Neural progenitor cell (in vitro differentiated cells): Measurements from ENCODE around the gene DELE1. TPM values are rescaled to one million over a fixed set of nuclear protein-coding genes. Genes with fewer than 3 reads are reported as not detected.

Experiments used
- DNase-seq: peaks from one replicate; pipeline ENCODE4 v3.0.0-alpha.2; 2016; ENCODE audit warnings: low spot score
- H2AFZ ChIP-seq: fragments of 200-600 bp; sonication (generic); replicated peaks from 2 replicates; pipeline ENCODE4 v1.6.1; 2016; ENCODE audit warnings: antibody characterized with exemption
- H3F3A ChIP-seq: fragments of 200-600 bp; sonication (generic); 2 replicates; pipeline ENCODE4 v1.6.1; 2016; ENCODE audit warnings: antibody characterized with exemption, low read depth
- H3K27ac ChIP-seq: fragments of 200-600 bp; sonication (generic); 2 replicates; pipeline ENCODE4 v1.5.1; 2016; ENCODE audit warnings: mild to moderate bottlenecking
- H3K27me3 ChIP-seq: fragments of 200-600 bp; sonication (generic); 2 replicates; pipeline ENCODE4 v1.6.1; 2016; ENCODE audit warnings: mild to moderate bottlenecking, moderate library complexity
- H3K36me3 ChIP-seq: fragments of 200-600 bp; sonication (generic); 2 replicates; pipeline ENCODE4 v1.5.1; 2016
- H3K4me1 ChIP-seq: fragments of 200-600 bp; sonication (generic); 2 replicates; pipeline ENCODE4 v1.6.1; 2016; ENCODE audit warnings: mixed run types
- H3K4me2 ChIP-seq: fragments of 200-600 bp; sonication (generic); 2 replicates; pipeline ENCODE4 v1.6.1; 2016
- H3K4me3 ChIP-seq: fragments of 200-600 bp; sonication (generic); 2 replicates; pipeline ENCODE4 v1.5.1; 2016
- H3K79me2 ChIP-seq: fragments of 200-600 bp; sonication (generic); 2 replicates; pipeline ENCODE4 v1.6.1; 2016; ENCODE audit warnings: low read depth
- H3K9ac ChIP-seq: fragments of 200-600 bp; sonication (generic); 2 replicates; pipeline ENCODE4 v1.6.1; 2016
- H3K9me3 ChIP-seq: fragments of 200-600 bp; sonication (generic); 2 replicates; pipeline ENCODE4 v1.5.1; 2016; ENCODE audit warnings: low read depth
- H4K20me1 ChIP-seq: fragments of 200-600 bp; sonication (generic); 2 replicates; pipeline ENCODE4 v1.6.1; 2016; ENCODE audit warnings: low read depth
- H3K27ac Mint-ChIP-seq: 3 replicates; pipeline ENCODE4 v1.8.0; 2021; ENCODE audit warnings: mixed read lengths
- H3K27me3 Mint-ChIP-seq: 2 replicates; pipeline ENCODE4 v1.8.0; 2022; ENCODE audit warnings: low read depth, mild to moderate bottlenecking, inconsistent platforms, moderate library complexity, mixed read lengths; ENCODE audit not compliant: insufficient read depth
- H3K36me3 Mint-ChIP-seq: 3 replicates; pipeline ENCODE4 v1.8.0; 2021; ENCODE audit warnings: mixed read lengths
- H3K4me1 Mint-ChIP-seq: 3 replicates; pipeline ENCODE4 v1.8.0; 2021; ENCODE audit warnings: mixed read lengths
- H3K4me3 Mint-ChIP-seq: 3 replicates; pipeline ENCODE4 v1.8.0; 2021; ENCODE audit warnings: mild to moderate bottlenecking, moderate library complexity, mixed read lengths
- H3K9me3 Mint-ChIP-seq: 3 replicates; pipeline ENCODE4 v1.8.0; 2020; ENCODE audit warnings: mixed read lengths
- EZH2 ChIP-seq: fragments of 200-600 bp; sonication (generic); IDR thresholded peaks from 2 replicates; pipeline ENCODE4 v1.6.1; 2017; ENCODE audit warnings: antibody characterized with exemption, mild to moderate bottlenecking, moderate library complexity
- EZH2phosphoT487 ChIP-seq: fragments of 200-600 bp; sonication (generic); IDR thresholded peaks from 2 replicates; pipeline ENCODE4 v1.6.1; 2017; ENCODE audit warnings: antibody characterized with exemption
- total RNA-seq: library from RNA; depleted of rRNA; stranded (reverse); fragments of >200 nt; gene quantifications from 2 replicates; pipeline ENCODE4 v1.2.3, GENCODE V29; 2015; ENCODE audit warnings: low replicate concordance
- TF ChIP-seq, protein P1 (sequence below): fragments of 200-600 bp; sonication (generic); IDR thresholded peaks from 2 replicates; pipeline ENCODE4 v1.5.1; 2017; ENCODE audit warnings: antibody characterized with exemption, mild to moderate bottlenecking

Gene DELE1
- total RNA-seq, 1 donor from 2014 or later = 47.7 TPM

DNA sequence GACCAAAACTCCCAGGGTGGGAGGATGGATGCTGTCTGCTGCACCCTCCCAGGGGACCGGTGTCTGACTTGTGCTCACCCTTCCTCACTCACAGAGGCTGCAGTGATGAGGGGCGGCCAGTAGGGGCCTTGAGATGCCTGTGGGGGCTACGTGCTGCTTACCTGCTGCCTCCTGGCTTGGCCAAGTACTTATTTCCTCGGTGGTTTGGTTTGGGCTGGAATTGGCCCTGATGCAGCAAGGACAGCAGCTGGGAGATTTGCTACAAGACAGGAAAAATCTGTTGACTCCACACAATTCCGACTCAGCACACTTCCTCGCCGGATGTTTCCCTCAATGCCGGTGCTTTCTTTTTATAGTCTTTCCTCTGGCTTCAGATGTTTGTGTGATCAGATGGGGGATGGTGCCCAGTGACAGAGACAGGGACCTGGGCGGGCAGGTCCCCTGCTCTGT, 27.7 kb downstream of the DELE1 start:
- no peak overlapping the region for H3K4me3 Mint-ChIP-seq
- TF ChIP-seq, protein P1, sequence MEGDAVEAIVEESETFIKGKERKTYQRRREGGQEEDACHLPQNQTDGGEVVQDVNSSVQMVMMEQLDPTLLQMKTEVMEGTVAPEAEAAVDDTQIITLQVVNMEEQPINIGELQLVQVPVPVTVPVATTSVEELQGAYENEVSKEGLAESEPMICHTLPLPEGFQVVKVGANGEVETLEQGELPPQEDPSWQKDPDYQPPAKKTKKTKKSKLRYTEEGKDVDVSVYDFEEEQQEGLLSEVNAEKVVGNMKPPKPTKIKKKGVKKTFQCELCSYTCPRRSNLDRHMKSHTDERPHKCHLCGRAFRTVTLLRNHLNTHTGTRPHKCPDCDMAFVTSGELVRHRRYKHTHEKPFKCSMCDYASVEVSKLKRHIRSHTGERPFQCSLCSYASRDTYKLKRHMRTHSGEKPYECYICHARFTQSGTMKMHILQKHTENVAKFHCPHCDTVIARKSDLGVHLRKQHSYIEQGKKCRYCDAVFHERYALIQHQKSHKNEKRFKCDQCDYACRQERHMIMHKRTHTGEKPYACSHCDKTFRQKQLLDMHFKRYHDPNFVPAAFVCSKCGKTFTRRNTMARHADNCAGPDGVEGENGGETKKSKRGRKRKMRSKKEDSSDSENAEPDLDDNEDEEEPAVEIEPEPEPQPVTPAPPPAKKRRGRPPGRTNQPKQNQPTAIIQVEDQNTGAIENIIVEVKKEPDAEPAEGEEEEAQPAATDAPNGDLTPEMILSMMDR = peak; percentile 72
- TF ChIP-seq EZH2phosphoT487 (no peak), EZH2 (no peak)

DNA sequence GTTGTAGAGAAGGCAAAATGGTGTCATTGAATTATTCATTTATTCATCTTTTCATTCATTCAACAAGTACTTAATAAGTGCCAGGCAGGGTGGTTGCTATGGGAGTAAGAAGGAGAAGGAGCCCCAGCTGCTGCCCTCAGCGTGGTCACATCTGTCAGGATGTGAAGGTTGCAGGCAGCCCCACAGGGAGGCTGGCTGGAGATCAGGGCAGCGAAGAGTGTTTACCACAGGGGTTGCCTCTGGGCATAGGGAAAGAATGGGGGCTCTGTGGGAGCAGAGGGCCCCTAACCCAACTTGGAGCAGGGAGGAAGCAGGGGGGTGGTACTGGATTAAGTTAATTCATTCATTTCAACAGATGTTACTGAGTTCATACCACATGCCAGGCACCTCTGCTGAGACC, 28.3 kb downstream of the DELE1 start:
- no peaks in the 10 kb centered on the region for H3K36me3 Mint-ChIP-seq
- peaks cover 4% of the 10 kb centered on the region for H3K27me3 Mint-ChIP-seq
- no peak overlapping the region for H3K4me2 ChIP-seq
- no peaks in the 10 kb centered on the region for H4K20me1 ChIP-seq
- H3K4me1 Mint-ChIP-seq = peaks cover 24% of the 10 kb centered on the region
- no peaks in the 10 kb centered on the region for H3K27me3 ChIP-seq
- no peak overlapping the region for H2AFZ ChIP-seq
- H3K27ac ChIP-seq = no peak overlapping the region
- no peaks in the 10 kb centered on the region for H3K4me1 ChIP-seq
- H3K4me3 ChIP-seq = no peak overlapping the region
- H3F3A ChIP-seq = no peaks in the 10 kb centered on the region
- H3K27ac Mint-ChIP-seq = no peak overlapping the region
- no peaks in the 10 kb centered on the region for H3K79me2 ChIP-seq
- H3K9me3 Mint-ChIP-seq = no peaks in the 10 kb centered on the region
- no peak overlapping the region for H3K4me3 Mint-ChIP-seq
- H3K9ac ChIP-seq = no peak overlapping the region
- no peaks in the 10 kb centered on the region for H3K9me3 ChIP-seq
- no peak for DNase-seq
- TF ChIP-seq, protein P1 = no peak
- TF ChIP-seq EZH2phosphoT487 (no peak), EZH2 (no peak)
- no peaks in the 10 kb centered on the region for H3K36me3 ChIP-seq

More for the DNA sequence above, 27.7 kb downstream of the DELE1 start:
- Histone ChIP-seq H4K20me1 (no peaks in the 10 kb centered on the region), H3K4me2 (no peak overlapping the region), H3K4me1 (no peaks in the 10 kb centered on the region), H3K9ac (no peak overlapping the region), H3K27me3 (no peaks in the 10 kb centered on the region), H3F3A (no peaks in the 10 kb centered on the region), H3K9me3 (no peaks in the 10 kb centered on the region), H2AFZ (no peak overlapping the region), H3K79me2 (no peaks in the 10 kb centered on the region), H3K36me3 (no peaks in the 10 kb centered on the region), H3K4me3 (no peak overlapping the region), H3K27ac (no peak overlapping the region)
- Mint-ChIP-seq H3K4me1 (peaks cover 24% of the 10 kb centered on the region), H3K36me3 (no peaks in the 10 kb centered on the region), H3K27ac (peak overlapping the region; percentile 55), H3K9me3 (no peaks in the 10 kb centered on the region), H3K27me3 (peaks cover 4% of the 10 kb centered on the region)
- peak; percentile 64 for DNase-seq

DNA sequence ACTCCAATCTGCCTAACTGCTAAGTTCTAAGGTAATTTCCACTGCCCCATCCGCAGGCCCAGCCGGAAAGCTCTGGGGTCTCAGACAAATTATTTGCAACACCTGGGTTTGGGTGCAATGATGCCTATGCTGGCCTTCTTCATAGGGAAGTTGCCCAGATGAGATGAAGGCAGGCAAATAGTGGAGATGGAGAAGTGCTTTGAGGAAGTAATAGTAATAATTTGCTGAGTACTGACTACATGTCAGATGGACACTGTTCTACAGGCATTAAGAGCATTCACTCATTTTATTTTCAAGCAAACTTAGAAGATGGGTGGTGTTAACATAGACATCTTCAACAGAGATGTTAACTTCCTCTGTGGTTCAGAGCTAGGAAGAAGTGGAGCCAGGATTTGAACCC, 30.5 kb downstream of the DELE1 start:
- no peak overlapping the region for H3K4me2 ChIP-seq
- H3K79me2 ChIP-seq = no peaks in the 10 kb centered on the region
- H3K9ac ChIP-seq = no peak overlapping the region
- no peaks in the 10 kb centered on the region for H3F3A ChIP-seq
- TF ChIP-seq EZH2 (no peak), EZH2phosphoT487 (no peak)
- TF ChIP-seq, protein P1 = no peak
- H3K36me3 ChIP-seq = no peaks in the 10 kb centered on the region
- no peak overlapping the region for H3K4me3 ChIP-seq
- Mint-ChIP-seq H3K4me3 (no peak overlapping the region), H3K4me1 (peaks cover 28% of the 10 kb centered on the region), H3K27ac (no peak overlapping the region), H3K36me3 (no peaks in the 10 kb centered on the region), H3K9me3 (no peaks in the 10 kb centered on the region), H3K27me3 (peaks cover 4% of the 10 kb centered on the region)
- H3K27ac ChIP-seq = no peak overlapping the region
- DNase-seq = no peak
- no peaks in the 10 kb centered on the region for H4K20me1 ChIP-seq
- no peak overlapping the region for H2AFZ ChIP-seq
- H3K4me1 ChIP-seq = no peaks in the 10 kb centered on the region
- H3K27me3 ChIP-seq = no peaks in the 10 kb centered on the region
- H3K9me3 ChIP-seq = no peaks in the 10 kb centered on the region
